MM.1S (cell line): ENCODE data around the gene GAGE12J.

Source experiments
- DNase-seq: peaks from one replicate; pipeline ENCODE4 v3.0.0-alpha.2; 2015
- H2AFZ ChIP-seq: fragments of 300-600 bp; sonication (generic); 2 replicates; pipeline ENCODE4 v1.6.0; 2016; ENCODE audit warnings: antibody characterized with exemption, low read length
- H3F3A ChIP-seq: fragments of 300-600 bp; sonication (generic); 2 replicates; pipeline ENCODE4 v1.6.1; 2016; ENCODE audit warnings: mild to moderate bottlenecking, antibody characterized with exemption, low read length, moderate library complexity, mixed read lengths; ENCODE audit not compliant: insufficient read depth
- H3K27ac ChIP-seq: fragments of 300-600 bp; sonication (generic); 2 replicates; pipeline ENCODE4 v1.5.1; 2016; ENCODE audit warnings: mild to moderate bottlenecking, low read length
- H3K27me3 ChIP-seq: fragments of 300-600 bp; sonication (generic); replicated peaks from 2 replicates; pipeline ENCODE4 v1.6.0; 2016; ENCODE audit warnings: low read length; ENCODE audit not compliant: insufficient read depth
- H3K36me3 ChIP-seq: fragments of 300-600 bp; sonication (generic); replicated peaks from 2 replicates; pipeline ENCODE4 v1.6.1; 2016; ENCODE audit warnings: mild to moderate bottlenecking, low read length, mixed read lengths; ENCODE audit not compliant: insufficient read depth
- H3K4me1 ChIP-seq: fragments of 300-600 bp; sonication (generic); 2 replicates; pipeline ENCODE4 v1.6.1; 2016; ENCODE audit warnings: low read length, mixed read lengths
- H3K4me2 ChIP-seq: fragments of 300-600 bp; sonication (generic); 2 replicates; pipeline ENCODE4 v1.6.0; 2016; ENCODE audit warnings: low read depth, low read length
- H3K4me3 ChIP-seq: fragments of 300-600 bp; sonication (generic); 2 replicates; pipeline ENCODE4 v1.5.1; 2016; ENCODE audit warnings: low read length, mixed read lengths
- H3K79me2 ChIP-seq: fragments of 300-600 bp; sonication (generic); 2 replicates; pipeline ENCODE4 v1.6.1; 2016; ENCODE audit warnings: mixed run types, low read length, mixed read lengths
- H3K9ac ChIP-seq: fragments of 300-600 bp; sonication (generic); 2 replicates; pipeline ENCODE4 v1.6.1; 2016; ENCODE audit warnings: low read length, mixed read lengths
- H3K9me2 ChIP-seq: fragments of 300-600 bp; sonication (generic); replicated peaks from 2 replicates; pipeline ENCODE4 v1.6.1; 2016; ENCODE audit warnings: mild to moderate bottlenecking, low read length, mixed read lengths; ENCODE audit not compliant: insufficient read depth
- H3K9me3 ChIP-seq: fragments of 300-600 bp; sonication (generic); replicated peaks from 2 replicates; pipeline ENCODE4 v1.6.1; 2016; ENCODE audit warnings: mild to moderate bottlenecking, low read length, mixed read lengths; ENCODE audit not compliant: insufficient read depth
- H4K20me1 ChIP-seq: fragments of 300-600 bp; sonication (generic); 2 replicates; pipeline ENCODE4 v1.6.1; 2016; ENCODE audit warnings: mild to moderate bottlenecking, low read length, moderate library complexity, mixed read lengths; ENCODE audit not compliant: insufficient read depth
- EZH2 ChIP-seq: fragments of 300-600 bp; sonication (generic); optimal IDR thresholded peaks from 2 replicates; pipeline ENCODE3; 2017; ENCODE audit warnings: low read depth, mild to moderate bottlenecking, antibody characterized with exemption, low read length, mixed read lengths
- EZH2phosphoT487 ChIP-seq: fragments of 300-600 bp; sonication (generic); IDR thresholded peaks from 2 replicates; pipeline ENCODE4 v1.6.1; 2018; ENCODE audit warnings: antibody characterized with exemption, low read length
- TF ChIP-seq, protein P1 (sequence below): fragments of 300-600 bp; sonication (generic); IDR thresholded peaks from 2 replicates; pipeline ENCODE4 v1.5.1; 2016; ENCODE audit warnings: antibody characterized with exemption, low read length, mixed read lengths

GAGE12J gene

DNA sequence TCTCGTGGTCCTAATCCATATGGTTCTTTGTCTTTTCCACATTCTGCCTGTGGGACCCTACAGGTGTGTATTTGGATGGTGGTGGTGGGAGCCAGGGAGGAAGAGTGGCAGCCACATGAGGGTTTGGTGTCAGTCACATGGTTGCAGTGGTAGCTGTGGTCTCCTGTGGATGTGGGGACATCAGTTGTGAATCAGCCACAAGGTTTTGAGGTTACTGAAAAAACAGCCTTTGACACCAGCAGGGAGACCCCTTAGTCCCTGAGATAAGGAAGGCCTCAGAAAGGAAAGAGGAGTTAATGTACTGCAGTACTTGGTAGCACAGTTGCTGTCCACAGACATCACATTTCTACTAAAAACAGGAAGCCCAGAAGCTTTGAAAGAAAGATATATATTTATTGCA, 34.2 kb upstream of the GAGE12J start:
- H3F3A ChIP-seq: no peaks in the 10 kb centered on the region
- DNase-seq: no peak
- TF ChIP-seq EZH2phosphoT487 (no peak), EZH2 (no peak)
- TF ChIP-seq, protein P1, sequence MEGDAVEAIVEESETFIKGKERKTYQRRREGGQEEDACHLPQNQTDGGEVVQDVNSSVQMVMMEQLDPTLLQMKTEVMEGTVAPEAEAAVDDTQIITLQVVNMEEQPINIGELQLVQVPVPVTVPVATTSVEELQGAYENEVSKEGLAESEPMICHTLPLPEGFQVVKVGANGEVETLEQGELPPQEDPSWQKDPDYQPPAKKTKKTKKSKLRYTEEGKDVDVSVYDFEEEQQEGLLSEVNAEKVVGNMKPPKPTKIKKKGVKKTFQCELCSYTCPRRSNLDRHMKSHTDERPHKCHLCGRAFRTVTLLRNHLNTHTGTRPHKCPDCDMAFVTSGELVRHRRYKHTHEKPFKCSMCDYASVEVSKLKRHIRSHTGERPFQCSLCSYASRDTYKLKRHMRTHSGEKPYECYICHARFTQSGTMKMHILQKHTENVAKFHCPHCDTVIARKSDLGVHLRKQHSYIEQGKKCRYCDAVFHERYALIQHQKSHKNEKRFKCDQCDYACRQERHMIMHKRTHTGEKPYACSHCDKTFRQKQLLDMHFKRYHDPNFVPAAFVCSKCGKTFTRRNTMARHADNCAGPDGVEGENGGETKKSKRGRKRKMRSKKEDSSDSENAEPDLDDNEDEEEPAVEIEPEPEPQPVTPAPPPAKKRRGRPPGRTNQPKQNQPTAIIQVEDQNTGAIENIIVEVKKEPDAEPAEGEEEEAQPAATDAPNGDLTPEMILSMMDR: no peak
- no peaks in the 10 kb centered on the region for H3K4me1 ChIP-seq
- H2AFZ ChIP-seq: no peak overlapping the region
- no peaks in the 10 kb centered on the region for H3K9me2 ChIP-seq
- H3K4me3 ChIP-seq: no peak overlapping the region
- H3K27me3 ChIP-seq: no peaks in the 10 kb centered on the region
- H3K79me2 ChIP-seq: no peaks in the 10 kb centered on the region
- H3K9me3 ChIP-seq: no peaks in the 10 kb centered on the region
- H4K20me1 ChIP-seq: no peaks in the 10 kb centered on the region
- H3K27ac ChIP-seq: no peak overlapping the region
- no peak overlapping the region for H3K4me2 ChIP-seq
- no peaks in the 10 kb centered on the region for H3K36me3 ChIP-seq
- no peak overlapping the region for H3K9ac ChIP-seq

DNA sequence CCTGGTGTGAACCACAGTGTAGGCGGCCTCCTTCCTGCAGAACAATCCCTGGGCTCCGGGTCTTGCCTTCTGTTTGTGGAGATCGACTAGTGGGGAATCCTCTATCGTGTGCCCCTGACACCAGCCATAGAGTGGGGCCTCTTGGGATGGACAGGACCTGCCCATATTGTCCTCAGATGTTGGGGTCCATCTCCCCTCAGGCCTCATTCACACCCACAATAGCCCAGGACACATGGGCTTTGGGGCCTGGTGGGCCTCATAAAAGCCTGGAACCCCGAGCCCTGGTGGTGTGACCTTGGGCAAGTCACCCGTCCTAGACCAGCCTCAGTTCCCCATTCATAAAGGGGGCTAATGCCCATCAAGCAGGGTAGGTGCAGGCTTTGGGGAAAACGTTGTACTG, 31.6 kb upstream of the GAGE12J start:
- H3K9me2 ChIP-seq: no peaks in the 10 kb centered on the region
- H3K27ac ChIP-seq: no peak overlapping the region
- H3K9ac ChIP-seq: no peak overlapping the region
- no peak overlapping the region for H2AFZ ChIP-seq
- no peaks in the 10 kb centered on the region for H3K79me2 ChIP-seq
- no peaks in the 10 kb centered on the region for H3K36me3 ChIP-seq
- H3K9me3 ChIP-seq: no peaks in the 10 kb centered on the region
- H4K20me1 ChIP-seq: no peaks in the 10 kb centered on the region
- no peaks in the 10 kb centered on the region for H3K4me1 ChIP-seq
- H3K27me3 ChIP-seq: no peaks in the 10 kb centered on the region
- no peaks in the 10 kb centered on the region for H3F3A ChIP-seq
- no peak overlapping the region for H3K4me2 ChIP-seq
- TF ChIP-seq, protein P1: no peak
- TF ChIP-seq EZH2 (no peak), EZH2phosphoT487 (no peak)
- H3K4me3 ChIP-seq: no peak overlapping the region
- no peak for DNase-seq

DNA sequence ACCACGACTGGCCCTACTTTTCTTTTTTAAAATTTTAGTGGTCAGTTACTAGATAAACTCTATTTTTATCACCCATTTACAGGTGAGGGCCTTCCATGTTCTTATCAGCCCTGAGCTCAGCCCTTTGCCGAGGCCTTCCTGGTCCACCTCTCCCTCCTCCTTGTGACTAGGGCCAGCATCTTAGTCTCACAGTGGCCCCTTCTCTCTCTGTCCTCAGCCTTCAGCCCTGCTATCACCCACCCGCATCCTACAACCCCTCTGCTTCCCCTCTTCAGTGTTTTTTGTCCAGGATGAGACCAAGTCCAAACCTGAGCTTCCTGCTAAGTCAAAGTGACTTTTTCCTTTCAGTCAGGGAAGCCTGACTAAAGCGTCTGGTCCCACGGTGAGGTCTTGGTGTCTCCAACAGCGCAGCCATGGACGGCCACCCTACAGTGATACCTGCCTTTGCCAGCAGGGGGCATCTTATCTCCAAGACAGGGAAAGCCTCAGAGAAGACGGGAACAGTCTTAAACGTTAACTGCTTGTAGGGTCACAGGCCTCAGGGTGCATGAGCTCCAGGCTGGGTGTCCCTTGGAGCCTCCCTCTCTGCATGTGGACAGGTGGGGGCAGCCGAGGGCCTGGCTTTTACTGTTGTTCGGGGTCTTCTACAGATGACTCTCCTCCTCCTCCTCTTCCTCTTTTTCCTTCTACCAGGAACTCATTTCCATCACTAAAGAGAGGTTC, 30.1 kb upstream of the GAGE12J start:
- peak; percentile 15 for DNase-seq
- Histone ChIP-seq H3K4me2 (no peak overlapping the region), H3K27me3 (no peaks in the 10 kb centered on the region), H3K9ac (no peak overlapping the region), H3K4me3 (no peak overlapping the region), H3K36me3 (no peaks in the 10 kb centered on the region), H3K79me2 (no peaks in the 10 kb centered on the region), H3K9me2 (no peaks in the 10 kb centered on the region), H4K20me1 (no peaks in the 10 kb centered on the region), H3F3A (no peaks in the 10 kb centered on the region), H3K27ac (no peak overlapping the region), H2AFZ (no peak overlapping the region), H3K4me1 (no peaks in the 10 kb centered on the region), H3K9me3 (no peaks in the 10 kb centered on the region)
- no peak for TF ChIP-seq EZH2
- TF ChIP-seq, protein P1: peak; percentile 45
